ENCODE measurements around the gene WDR55.
"Not testable (repeated sequence)": the region's sequence is repeated elsewhere in the genome, so short reads cannot be mapped to it uniquely, and the experiment has no call there.

WDR55 gene

DNA sequence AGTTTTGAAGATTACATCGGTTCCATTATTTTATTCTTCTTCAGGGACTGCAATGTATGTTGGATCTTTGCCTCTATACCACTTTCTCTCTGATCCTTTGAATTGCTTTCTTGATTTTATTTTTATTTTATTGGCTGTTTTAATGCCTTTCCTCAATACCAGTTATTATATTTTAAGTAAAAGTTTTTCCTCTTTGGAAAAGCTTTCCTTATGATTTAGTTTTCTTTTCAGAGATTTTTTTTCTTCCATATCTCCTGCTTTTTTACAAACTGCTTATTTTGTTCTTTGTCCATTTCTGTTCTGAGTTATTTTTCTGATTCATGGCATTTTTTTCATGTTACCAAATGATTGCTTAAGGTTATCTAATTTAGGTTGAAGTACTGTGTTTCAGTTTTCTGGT, 47.1 kb downstream of the WDR55 start:
- no peak for DNase-seq

DNA sequence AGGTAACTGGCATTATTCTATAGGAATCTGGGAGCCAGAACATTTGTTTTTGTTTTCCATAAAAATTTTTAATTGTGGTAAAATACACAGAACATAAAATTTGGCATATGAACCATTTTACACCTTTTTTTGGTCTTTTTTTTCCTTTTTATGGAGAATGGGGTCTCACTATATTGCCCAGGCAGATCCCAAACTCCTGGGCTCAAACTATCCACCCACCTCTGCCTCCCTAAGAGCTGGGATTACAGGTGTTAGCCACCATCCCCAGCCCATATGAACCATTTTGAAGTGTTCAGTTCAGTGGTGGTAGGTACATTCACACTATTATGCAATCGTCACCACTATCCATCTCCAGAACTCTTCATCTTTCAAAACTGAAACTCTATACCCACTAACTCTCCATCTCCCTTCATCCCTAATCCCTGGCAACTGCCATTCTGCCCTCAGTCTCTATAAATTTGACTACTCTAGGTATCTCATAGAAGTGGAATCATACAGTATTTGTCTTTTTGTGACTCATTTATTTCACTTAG, 48.9 kb downstream of the WDR55 start:
- no peak for DNase-seq

DNA sequence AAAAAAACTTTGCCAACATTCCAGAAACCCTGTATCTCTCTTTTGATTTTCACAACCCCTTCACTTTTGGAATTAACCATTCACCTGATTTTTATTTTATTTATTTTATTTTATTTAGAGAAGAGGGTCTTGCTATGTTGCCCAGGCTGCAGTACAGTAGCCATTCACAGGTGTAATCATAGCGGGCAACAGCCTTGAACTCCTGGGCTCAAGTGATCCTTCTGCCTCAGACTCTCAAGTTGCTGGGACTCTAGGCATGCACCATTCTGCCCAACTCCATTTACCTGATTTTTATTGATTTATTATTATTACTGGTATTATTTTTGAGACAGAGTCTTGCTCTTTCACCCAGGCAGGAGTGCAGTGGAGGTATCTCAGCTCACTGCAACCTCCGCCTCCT, 51.5 kb downstream of the WDR55 start:
- DNase-seq = not testable (repeated sequence)

DNA sequence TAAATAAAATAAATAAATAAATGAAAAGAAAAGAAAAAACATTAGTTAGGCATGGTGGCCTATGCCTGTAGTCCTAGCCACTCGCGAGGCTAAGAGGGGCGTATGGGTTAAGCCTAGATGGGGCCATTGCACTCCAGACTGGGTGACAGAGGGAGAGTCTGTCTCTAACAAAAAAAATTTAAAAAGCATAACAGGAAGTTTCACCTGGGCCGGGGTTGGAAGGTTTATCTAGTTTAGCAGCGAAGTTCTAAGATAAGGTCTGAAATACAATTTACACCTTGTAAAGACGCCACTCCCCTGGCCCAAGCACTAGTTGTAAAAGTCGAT, 53.5 kb downstream of the WDR55 start:
- DNase-seq = no peak

DNA sequence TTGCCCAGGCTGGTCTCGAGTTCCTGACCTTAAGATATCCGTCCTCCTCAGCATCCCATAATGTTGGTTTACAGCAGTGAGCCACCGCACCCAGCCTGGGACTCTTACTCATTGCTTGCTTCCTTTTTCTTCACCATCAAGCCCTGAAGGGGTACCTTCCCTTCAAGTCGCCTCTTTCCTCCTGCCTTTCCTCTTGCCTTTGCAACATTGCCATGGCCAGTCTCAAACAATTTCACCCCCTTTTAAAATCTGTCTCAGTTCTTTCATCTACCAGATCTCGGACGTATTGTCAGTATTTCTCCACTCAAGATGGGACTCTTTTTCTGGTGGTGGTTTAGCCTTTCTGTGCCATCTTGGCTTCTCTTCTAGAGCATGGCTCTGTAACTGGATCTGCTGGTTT, 56.0 kb downstream of the WDR55 start:
- not testable (repeated sequence) for DNase-seq

DNA sequence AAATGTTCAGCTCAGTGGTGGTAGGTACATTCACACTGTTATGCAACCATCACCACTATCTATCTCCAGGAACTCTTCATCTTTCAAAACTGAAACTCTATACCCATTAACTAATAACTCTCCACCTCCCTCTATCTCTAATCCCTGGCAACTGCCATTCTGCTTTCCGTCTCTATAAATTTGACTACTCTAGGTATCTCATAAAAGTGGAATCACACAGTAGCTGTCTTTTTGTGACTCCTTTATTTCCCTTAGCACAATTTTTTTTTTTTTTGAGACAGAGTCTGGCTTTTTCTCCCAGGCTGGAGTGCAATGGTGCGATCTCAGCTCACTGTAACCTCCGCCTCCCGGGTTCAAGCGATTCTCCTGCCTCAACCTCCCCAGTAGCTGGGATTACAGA, 56.7 kb downstream of the WDR55 start:
- DNase-seq = not testable (repeated sequence)

Measured in C1 segment of cervical spinal cord (tissue), 14 donors.